ENCODE measurements around the gene ZFP14.
"Not testable (repeated sequence)": the region's sequence is repeated elsewhere in the genome, so short reads cannot be mapped to it uniquely, and the experiment has no call there.

ZFP14 gene

DNA sequence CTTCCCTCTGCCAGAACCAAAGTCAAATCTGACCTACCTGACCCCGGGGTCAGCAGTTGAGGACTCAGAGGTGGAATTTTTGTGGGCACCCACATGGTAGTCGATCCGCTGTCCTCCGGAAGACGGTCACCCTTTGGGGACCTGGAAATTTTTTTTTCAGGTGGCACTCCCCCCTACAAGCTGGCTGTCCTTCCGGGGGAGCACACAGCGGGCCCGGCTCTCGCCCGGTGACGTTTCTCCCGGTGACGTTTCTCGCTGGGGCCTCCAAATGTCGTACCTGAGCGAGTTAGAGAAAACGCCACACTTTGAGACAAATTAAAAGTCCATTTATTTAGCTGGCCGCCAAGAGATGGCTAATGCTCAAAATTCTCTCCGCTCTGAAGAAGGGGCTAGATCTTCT is 48.8 kb downstream of the ZFP14 start:
- DNase-seq: no peak

DNA sequence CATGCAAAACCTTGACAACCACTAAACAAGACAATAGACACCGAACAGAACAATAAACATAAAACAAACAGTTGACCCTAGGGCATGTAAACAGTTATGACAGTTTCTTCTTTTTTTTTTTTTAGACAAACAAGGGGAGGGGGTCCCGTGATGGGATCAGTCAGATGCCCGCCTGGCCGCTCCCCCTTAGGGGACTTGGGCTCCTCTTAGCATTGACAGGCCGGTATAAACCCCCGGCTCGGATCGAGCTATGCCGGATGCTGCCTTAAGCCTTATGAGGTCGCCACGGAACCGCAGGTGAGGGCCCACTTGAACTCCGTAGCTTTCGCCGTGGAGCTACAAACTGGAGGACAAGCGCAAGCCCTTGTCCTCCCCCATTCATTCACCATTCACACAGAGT is 49.5 kb downstream of the ZFP14 start:
- DNase-seq: not testable (repeated sequence)

DNA sequence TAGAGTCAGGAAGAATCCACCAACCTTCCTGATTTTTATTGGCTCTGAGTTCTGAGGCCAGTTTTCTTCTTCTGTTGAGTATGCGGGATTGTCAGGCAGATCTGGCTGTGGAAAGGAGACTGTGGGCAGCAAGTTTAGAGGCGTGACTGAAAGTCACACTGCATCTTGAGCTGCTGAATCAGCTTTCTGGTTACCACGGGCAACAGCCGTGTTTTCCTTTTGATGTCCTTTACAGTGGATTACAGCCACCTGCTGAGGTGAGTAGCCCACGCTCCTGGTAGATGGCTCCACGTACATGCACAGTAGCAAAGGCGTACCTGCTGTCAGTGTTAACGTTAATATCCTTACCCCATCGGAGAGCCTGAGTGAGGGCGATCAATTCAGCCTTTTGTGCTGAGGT is 52.4 kb downstream of the ZFP14 start:
- DNase-seq: not testable (repeated sequence)

DNA sequence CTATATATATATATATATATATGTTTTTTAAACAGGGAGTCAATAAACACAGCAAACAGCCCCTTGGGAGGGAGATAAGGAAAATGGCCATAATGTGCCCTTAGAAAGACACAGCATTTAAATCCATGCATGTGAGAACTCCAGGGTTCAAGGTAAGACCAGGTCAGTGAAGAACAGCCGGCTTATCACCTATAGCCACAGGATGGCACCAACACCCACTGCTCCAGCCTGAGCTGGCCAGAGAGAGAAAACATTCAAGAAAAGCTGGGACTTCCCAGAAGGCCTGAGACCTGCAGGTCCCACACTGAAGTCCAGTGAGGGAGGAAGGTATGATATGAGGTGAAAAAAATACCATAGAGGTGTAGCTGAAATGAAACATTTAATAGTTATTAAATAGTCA is 63.8 kb downstream of the ZFP14 start:
- DNase-seq: not testable (repeated sequence)

DNA sequence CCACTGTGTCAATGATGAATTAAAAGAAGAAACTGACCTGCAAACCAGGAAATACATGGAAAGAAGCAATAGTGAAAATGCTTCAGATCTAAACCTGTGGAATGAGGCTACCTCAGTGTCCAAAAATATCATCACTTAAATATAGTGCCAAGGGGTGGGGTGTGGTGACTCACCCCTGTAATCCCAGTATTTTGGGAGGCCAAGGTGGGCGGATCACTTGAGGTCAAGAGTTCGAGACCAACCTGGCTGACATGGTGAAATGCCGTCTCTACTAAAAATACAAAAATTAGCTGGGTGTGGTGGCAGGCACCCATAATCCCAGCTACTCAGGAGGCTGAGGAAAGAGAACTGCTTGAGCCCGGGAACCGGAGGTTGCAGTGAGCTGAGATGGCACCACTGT is 64.9 kb downstream of the ZFP14 start:
- not testable (repeated sequence) for DNase-seq

DNA sequence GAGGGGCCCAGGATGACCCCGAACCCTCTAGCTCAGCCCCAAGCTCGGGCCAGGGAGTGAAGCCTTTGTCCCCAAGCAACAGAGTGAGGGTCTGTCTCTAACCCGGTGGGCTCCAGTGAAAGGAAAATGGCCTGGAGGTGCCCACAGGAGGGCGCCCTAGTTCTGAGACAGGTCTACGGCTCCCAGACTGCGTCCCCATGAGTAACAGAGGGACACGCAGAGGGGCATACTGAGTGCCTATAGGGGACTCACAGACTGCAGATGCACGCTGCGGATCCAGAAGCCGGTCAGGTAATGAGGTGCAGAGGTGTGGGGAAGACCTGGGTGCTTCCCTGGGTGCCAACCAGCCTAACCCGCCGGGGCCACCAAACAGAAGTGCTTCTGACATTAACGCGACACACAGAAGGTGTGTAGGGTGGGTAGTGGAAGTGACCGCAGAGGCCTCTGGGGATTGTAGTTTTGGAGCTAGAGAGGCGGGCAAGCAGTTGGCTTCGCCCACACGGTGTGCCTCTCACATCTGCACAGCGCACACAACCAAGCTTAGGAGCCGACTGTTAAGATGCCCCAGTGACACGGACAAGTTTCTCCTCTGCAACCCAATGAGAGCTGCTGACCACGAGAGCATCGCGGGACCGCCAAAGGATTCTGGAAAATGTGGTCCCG is 67.8 kb downstream of the ZFP14 start:
- not testable (repeated sequence) for DNase-seq

DNA sequence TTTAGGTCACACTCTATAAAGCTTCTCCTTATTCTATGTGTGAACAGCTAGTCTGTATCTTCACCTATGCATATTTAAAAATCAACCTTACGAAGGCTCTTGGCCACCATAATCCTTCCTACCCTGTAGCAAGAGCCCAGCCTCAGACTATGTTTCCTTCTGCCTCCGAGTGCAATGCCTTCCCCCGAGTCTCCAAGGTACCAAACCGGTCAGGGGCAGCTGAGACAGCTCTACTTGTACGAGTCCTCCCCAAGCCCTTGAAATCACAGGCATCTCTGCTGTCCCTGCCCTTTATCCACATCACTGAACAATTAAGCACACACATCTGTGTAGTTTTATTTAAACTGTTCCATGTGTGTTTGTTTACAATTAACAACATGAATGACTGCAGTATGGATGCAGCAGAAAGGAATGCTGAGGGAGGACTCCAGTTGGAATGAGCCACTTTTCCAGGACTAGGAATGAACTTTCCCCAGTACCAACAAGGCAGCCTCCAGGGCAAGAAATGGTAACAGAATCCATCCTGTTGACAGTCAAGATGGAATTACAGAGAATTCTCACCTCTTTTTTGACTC is 68.5 kb downstream of the ZFP14 start:
- not testable (repeated sequence) for DNase-seq

DNA sequence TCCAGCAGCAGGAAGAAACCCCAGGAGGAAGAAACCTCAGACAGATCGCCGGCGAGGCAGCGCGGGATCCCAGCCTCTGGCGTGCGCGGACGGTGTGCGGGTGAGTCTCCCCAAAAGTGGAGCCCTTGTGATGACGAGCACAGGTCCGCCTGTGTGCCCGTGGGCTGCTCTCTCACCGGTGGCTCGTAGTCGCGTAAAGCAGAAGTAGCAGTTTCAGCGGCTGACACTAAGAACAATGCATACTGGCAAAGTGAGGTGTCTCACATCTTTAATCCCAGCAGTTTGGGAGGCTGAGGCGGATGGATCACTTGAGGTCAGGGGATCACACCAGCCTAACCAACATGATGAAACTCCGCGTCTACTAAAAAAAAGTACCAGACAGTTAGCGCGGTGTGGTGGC is 69.2 kb downstream of the ZFP14 start:
- DNase-seq: not testable (repeated sequence)

DNA sequence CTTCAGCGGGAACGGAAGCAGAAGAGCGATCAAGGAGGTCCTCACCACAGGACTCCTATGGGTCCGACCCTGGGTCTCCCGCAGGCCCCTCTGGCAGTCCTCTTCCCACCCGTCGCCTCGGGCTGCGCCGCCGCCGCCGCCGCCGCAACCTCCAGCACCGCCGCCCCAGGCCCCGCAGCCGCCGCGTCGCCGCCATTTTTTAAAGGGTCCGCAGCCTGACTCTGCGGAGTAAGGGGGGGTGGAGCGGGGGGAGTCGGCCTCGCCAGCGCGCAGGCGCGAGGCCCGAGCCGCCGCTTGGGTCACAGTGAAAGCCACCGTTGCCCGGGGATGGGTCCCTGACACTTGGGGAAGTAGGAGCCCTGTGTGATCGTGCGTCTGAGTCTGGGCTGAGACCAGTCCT is 69.7 kb downstream of the ZFP14 start:
- DNase-seq: not testable (repeated sequence)

DNA sequence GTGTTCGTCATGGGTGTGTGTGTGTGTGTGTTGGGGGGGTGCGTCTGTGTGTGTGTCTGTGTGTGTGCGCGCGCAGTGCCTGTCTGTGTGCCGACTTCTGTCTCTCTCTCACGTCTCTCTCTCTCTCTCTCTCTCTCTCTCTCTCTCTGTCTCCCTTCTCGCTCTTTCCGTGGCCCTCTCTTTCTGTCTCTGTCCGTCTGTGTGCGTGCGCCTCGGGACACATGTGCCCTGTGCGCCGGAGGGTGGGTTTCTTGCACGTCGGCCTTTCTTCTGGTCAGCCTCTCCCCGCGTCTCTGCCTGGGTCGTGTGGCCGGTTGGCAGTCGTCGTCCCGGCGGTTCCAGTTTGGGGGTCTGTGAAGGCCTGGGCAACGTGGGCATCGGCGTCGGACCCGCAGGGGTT is 86.7 kb downstream of the ZFP14 start:
- not testable (repeated sequence) for DNase-seq

Measured in bone marrow (tissue), 2 donors.